K562 (cell line): ENCODE results near the gene BRD4. TPM values are rescaled to one million over a fixed set of nuclear protein-coding genes. Genes with fewer than 3 reads are reported as not detected.

ENCODE experiments used
- CHD7 ChIP-seq: fragments of 200-600 bp; sonication (generic); IDR thresholded peaks from one replicate; pipeline ENCODE4 v1.6.1; 2012; ENCODE audit warnings: mild to moderate bottlenecking, low read depth, low read length, inconsistent platforms
- polyA plus RNA-seq, 8 experiments: library from polyadenylated mRNA; depleted of rRNA in 4 of 8; stranded (reverse) in 5 of 8; unstranded in 3 of 8; fragments of >200 nt; fragmentation: Nextera tagmentation in 2 of 8; fragmentation: Illumina TruSeq in 1 of 8; extraction: Ambion mirVana in 2 of 8; extraction: Trizol in 1 of 8; gene quantifications; 2 replicates each; pipeline versions ENCODE4 v1.2.1 to v1.2.3, GENCODE V29; 2011 to 2014; ENCODE audit warnings: inconsistent platforms in 1 of 8, missing spikeins in 1 of 8
- total RNA-seq, 7 experiments: library from RNA; depleted of rRNA in 6 of 7; stranded (reverse); fragments of >200 nt in 6 of 7; fragmentation: Illumina TruSeq in 2 of 7; extraction: Trizol in 2 of 7; gene quantifications; 2 replicates each; pipeline versions ENCODE4 v1.2.1 to v1.2.3, GENCODE V29; 2011 to 2021; ENCODE audit warnings: low replicate concordance in 1 of 7

Gene BRD4
- total and polyA plus RNA-seq, 9 of the 15 experiments (the other 6 are each of a cell fraction or from before 2014, with no cell fraction given): 1.8 to 105 (median 15.6) TPM

DNA sequence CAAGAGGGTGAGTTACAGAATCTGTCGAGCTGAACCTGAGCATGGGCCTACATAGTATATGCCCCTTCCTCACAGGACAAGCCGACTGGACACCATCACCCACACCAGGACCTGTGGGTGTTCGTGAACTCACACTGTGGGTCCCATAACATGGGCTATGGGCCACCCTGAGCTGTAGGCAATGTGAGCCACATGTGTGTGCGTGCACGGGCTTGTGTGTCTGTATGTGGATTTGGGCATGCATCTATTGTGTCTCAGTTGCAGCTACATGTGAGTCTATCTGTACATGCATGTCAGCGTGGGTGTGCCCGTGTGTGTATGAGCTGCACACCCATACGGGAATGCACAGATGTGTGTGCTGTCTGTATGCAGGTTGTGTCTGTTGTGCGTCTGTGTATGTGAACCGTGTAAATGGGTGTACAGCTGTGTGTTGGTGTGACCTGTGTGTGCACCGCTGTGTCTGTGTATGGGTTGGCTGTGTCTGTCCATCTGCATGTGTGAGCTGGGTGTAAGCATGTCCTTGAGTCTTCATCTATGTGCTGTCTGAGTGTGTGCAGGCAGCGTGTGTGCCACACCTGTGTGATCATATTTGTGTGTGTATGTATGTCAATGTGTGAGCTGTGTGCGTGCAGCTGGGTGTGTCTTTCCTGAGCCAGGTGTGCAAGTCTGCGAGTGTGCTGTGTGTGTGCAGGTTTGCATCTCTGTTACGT lies 133.2 kb downstream of the BRD4 start (continued):
- TF ChIP-seq CHD7: no peak
